AG10803 (cell line): ENCODE measurements around the gene LAPTM5.

Experiments
- DNase-seq: peaks from one replicate; pipeline ENCODE4 v3.0.0; 2010; ENCODE audit warnings: low read depth
- H3K4me3 ChIP-seq: 2 replicates; pipeline ENCODE4 v1.5.1; 2011; ENCODE audit warnings: mild to moderate bottlenecking, low read length, control low read depth
- CTCF ChIP-seq: conservative IDR thresholded peaks from 2 replicates; pipeline ENCODE4 v1.5.1; 2011; ENCODE audit warnings: mild to moderate bottlenecking, low read length, control low read depth, inconsistent platforms

The LAPTM5 gene

DNA sequence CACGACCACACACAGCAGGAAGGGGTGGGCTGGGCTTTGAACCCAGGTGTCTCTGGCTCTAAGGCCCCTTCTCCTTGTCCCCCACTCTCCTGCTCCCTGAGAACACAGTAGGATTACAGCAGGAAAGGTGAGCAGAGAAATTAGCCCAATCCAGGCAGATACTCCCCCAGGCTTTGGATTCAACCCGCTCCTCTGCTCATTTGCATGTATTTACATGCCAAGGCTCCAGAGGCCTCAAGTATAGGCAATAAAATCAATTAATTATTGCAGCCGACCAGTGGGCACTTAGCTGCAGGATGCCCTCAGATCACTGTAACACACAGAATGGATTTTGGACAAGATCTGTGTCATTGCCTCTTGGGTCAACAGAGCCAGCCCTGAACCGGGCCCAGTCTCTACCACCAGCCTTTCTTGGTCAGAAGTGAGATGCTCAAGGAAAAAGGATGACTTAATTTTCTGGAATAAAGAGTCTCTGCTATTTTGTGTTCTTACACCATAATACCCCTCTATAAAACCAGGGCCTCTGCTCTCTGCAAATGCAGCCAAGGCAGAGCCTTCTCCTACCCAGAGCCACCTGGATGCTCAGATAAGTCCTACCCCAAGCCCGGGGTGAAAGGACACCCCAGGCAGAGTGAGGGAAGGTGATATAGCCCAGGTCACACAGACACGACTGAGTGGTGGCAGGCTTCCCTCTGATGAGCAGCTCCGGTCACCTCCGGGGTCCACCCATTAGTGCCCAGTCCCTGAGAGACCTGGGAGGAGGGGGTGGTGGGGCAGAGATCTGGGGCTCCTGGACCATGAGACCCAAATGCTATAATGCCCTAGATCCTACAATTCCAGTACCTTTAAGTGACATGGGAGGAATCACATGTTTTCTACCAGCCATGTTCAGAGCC lies 63.0 kb downstream of the LAPTM5 start:
- no peak for TF ChIP-seq CTCF
- DNase-seq, result no peak
- H3K4me3 ChIP-seq, result no peak overlapping the region

- H3K4me3 ChIP-seq, result no peak overlapping the region
- DNase-seq, result no peak
- TF ChIP-seq CTCF, result no peak
Measured at GRCh38 chr1:30693822-30694221, 63.8 kb downstream of the LAPTM5 start.

DNA sequence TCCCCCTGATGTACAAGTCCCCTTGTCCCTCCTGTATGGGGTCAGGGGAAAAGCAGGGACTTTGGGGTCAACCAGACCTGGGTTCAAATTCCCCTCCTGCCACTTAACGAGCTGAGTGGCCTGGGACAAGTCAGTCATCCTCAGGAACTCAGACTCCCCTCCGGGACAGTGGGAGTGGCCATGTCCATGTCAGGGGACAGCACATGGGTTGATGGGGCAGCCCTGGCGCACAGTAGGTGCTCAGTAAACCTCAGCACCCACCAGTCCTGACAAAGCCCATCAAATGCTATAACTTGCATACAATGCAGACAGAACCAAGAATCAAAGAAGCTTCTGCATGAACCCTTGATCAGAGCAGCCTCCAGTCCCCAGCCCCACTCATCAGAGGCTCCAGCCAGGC lies 64.2 kb downstream of the LAPTM5 start:
- H3K4me3 ChIP-seq, result no peak overlapping the region
- no peak for TF ChIP-seq CTCF
- DNase-seq, result no peak

- DNase-seq, result no peak
- no peak overlapping the region for H3K4me3 ChIP-seq
- TF ChIP-seq CTCF, result no peak
Measured at GRCh38 chr1:30692948-30693301, 64.6 kb downstream of the LAPTM5 start.

GRCh38 chr1:30692201-30692947 lies 65.2 kb downstream of the LAPTM5 start:
- no peak overlapping the region for H3K4me3 ChIP-seq
- TF ChIP-seq CTCF, result no peak
- DNase-seq, result no peak

DNA sequence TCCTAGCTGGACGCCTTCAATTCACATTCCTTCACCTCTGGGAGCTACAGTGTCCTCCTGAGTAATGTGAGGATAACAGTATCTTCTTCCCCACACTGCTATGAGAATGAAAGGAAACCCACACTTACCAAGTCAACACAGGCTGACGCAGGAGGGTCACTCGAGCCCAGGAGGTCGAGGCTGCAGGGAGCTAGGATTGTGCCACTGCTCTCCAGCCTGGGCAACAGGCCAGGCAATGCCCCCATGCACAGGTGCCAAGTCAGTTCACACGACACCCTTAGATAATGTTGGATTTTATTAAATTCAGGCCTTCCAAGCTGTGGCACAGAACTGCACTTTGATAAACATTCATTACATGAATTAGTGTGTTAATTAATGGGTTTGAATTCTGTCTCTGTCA lies 66.1 kb downstream of the LAPTM5 start:
- no peak for DNase-seq
- no peak for TF ChIP-seq CTCF

More for the DNA sequence above, 66.1 kb downstream of the LAPTM5 start:
- H3K4me3 ChIP-seq, result no peak overlapping the region
